ENCODE measurements around the gene ARHGEF1. TPM values are rescaled to one million over a fixed set of nuclear protein-coding genes. Genes with fewer than 3 reads are reported as not detected.

Gene ARHGEF1
- total RNA-seq, 1 donor from 2014 or later = 69.9 TPM

DNA sequence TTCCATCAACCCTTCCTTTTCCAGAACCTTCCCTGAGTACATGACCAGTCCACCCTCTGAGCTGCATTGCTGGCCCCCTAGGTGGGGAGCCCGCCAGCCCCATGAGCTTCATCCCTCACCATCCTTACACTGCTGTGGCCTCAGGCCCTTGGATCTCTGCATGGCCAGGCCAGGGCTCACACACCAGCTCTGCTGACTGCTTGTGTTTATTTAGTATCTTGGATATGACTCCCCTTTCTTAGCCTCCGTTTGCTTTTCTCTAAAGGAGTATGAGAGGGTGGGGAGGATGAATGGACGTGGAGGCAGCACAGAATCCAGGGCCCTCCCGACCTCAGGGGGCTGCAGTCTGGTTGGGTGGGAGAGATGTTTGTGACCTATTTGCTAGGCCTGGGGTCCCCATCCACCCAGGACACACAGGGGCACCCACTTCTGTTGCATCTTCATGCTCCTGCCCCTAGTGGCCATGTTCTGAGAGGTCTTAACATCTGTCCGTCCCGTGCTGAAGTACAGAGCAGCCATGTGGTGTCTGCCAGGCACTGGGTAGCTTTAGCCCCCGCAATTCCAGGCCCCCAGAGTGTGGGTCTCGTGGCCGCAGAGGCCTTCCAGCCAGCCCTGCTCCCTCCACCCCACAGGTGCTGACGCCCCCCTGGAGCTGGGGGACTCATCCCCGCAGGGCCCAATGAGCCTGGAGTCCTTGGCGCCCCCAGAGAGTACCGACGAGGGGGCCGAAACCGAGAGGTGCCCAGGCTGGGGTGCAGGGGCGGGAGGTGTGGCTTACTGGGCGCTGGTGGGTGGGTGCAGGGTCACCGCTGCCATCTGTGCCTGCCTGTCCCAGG lies 13.0 kb downstream of the ARHGEF1 start:
- Mint-ChIP-seq H3K36me3 (ENCODE audit: low read depth) (peaks cover 6% of the 10 kb centered on the region), H3K4me3 (peak overlapping the region; percentile 34), H3K9me3 (no peaks in the 10 kb centered on the region), H3K27me3 (ENCODE audit: low read depth) (no peaks in the 10 kb centered on the region), H3K4me1 (peaks cover 3% of the 10 kb centered on the region), H3K27ac (ENCODE audit: unreplicated experiment) (peak overlapping the region; percentile 73)
- TF ChIP-seq, protein P1, sequence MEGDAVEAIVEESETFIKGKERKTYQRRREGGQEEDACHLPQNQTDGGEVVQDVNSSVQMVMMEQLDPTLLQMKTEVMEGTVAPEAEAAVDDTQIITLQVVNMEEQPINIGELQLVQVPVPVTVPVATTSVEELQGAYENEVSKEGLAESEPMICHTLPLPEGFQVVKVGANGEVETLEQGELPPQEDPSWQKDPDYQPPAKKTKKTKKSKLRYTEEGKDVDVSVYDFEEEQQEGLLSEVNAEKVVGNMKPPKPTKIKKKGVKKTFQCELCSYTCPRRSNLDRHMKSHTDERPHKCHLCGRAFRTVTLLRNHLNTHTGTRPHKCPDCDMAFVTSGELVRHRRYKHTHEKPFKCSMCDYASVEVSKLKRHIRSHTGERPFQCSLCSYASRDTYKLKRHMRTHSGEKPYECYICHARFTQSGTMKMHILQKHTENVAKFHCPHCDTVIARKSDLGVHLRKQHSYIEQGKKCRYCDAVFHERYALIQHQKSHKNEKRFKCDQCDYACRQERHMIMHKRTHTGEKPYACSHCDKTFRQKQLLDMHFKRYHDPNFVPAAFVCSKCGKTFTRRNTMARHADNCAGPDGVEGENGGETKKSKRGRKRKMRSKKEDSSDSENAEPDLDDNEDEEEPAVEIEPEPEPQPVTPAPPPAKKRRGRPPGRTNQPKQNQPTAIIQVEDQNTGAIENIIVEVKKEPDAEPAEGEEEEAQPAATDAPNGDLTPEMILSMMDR (conservative IDR thresholded peaks at IDR 0.05) = peak; percentile 41
- no peak for DNase-seq (ENCODE audit: low read depth, low spot score)

DNA sequence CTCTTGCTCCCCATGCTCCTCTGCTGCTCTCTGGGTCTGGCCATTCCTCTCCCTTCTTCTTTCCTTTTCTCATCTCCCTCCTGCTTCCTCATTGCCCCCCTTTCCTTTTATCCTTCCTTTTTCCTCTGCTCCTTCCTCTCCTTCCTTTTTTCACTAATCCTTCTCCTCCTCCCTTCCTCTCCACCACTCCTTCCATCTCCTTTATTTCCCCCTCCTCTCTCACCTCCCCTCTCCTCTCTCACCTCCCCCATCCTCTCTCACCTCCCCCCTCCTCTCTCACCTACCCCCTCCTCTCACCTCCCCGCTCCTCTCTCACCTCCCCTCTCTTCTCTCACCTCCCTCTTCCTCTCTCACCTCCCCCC lies 13.6 kb downstream of the ARHGEF1 start:
- Mint-ChIP-seq H3K4me1 (peaks cover 3% of the 10 kb centered on the region), H3K27me3 (ENCODE audit: low read depth) (no peaks in the 10 kb centered on the region), H3K9me3 (no peaks in the 10 kb centered on the region), H3K36me3 (ENCODE audit: low read depth) (peaks cover 6% of the 10 kb centered on the region), H3K27ac (ENCODE audit: unreplicated experiment) (no peak overlapping the region), H3K4me3 (no peak overlapping the region)
- TF ChIP-seq, protein P1 (conservative IDR thresholded peaks at IDR 0.05) = no peak
- DNase-seq (ENCODE audit: low read depth, low spot score) = no peak

DNA sequence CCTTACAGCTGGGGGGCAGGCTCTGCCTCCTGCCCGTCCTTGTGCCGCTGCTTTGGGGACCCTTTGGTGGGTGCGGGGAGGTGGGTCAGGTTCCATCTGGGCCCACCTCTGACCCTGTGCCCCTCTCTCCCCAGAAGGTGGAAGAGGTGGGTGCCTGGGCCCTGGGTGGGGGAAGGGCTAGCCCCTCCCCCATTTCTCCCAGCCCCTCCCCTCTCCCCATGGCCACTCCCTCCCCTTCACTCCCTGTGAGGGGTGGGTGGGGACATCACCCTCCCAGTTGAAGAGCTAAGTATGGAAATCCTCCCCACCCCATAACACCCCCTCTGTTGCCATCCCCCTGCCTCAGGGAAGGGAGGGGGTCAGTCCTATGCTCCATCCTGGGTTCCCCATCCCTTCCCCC lies 14.2 kb downstream of the ARHGEF1 start:
- Mint-ChIP-seq H3K27me3 (ENCODE audit: low read depth) (no peaks in the 10 kb centered on the region), H3K4me3 (no peak overlapping the region), H3K4me1 (peaks cover 3% of the 10 kb centered on the region), H3K27ac (ENCODE audit: unreplicated experiment) (no peak overlapping the region), H3K9me3 (no peaks in the 10 kb centered on the region), H3K36me3 (ENCODE audit: low read depth) (peaks cover 6% of the 10 kb centered on the region)
- TF ChIP-seq, protein P1 (conservative IDR thresholded peaks at IDR 0.05) = no peak
- no peak for DNase-seq (ENCODE audit: low read depth, low spot score)

DNA sequence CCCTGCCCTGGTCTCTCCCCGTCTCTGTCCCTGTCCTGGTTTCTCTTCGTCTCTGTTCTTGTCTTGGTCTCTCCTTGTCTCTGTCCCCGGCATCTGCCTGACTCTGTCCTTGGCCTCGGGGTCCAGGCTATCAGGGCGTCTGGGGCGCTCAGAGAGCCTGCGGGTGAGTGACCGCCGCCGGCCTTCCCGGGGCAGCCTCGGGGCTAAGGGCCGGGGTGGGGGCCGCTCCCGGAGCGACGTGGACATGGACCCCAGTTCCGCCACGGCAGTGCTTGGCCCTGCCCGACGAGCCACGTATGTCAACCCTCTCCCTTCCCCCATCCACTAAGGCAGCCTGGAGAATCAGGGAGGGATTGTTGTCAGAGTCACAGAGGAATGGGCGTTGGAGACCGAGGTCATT lies 14.8 kb downstream of the ARHGEF1 start:
- H3K9me3 Mint-ChIP-seq = no peaks in the 10 kb centered on the region
- no peak for DNase-seq (ENCODE audit: low read depth, low spot score)
- H3K27ac Mint-ChIP-seq (ENCODE audit: unreplicated experiment) = no peak overlapping the region
- peaks cover 6% of the 10 kb centered on the region for H3K36me3 Mint-ChIP-seq (ENCODE audit: low read depth)
- no peaks in the 10 kb centered on the region for H3K27me3 Mint-ChIP-seq (ENCODE audit: low read depth)
- TF ChIP-seq, protein P1 (conservative IDR thresholded peaks at IDR 0.05) = no peak
- no peak overlapping the region for H3K4me3 Mint-ChIP-seq
- H3K4me1 Mint-ChIP-seq = peaks cover 3% of the 10 kb centered on the region

DNA sequence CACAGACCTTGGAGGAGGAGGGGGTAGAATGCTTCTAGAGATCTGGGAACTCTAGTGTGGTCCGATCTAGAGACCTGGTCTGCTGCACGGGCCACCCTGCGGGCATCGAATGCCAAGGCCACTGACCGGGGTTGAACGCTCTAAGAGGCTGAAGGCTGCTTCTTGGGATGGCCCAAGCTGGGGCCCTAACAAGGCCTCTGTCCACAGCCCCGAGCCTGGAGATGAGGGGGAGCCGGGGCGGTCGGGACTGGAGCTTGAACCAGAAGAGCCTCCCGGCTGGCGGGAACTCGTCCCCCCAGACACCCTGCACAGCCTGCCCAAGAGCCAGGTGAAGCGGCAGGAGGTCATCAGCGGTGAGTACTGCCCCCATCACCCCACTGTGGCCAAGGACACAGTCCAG lies 15.3 kb downstream of the ARHGEF1 start:
- Mint-ChIP-seq H3K9me3 (no peaks in the 10 kb centered on the region), H3K27ac (ENCODE audit: unreplicated experiment) (no peak overlapping the region), H3K27me3 (ENCODE audit: low read depth) (no peaks in the 10 kb centered on the region), H3K4me1 (peaks cover 3% of the 10 kb centered on the region), H3K4me3 (no peak overlapping the region), H3K36me3 (ENCODE audit: low read depth) (peaks cover 6% of the 10 kb centered on the region)
- DNase-seq (ENCODE audit: low read depth, low spot score) = no peak
- TF ChIP-seq, protein P1 (conservative IDR thresholded peaks at IDR 0.05) = no peak
